ENCODE data around the gene UBE2C. TPM values are rescaled to one million over a fixed set of nuclear protein-coding genes. Genes with fewer than 3 reads are reported as not detected.
A peak's percentile ranks its signal among the peaks of the same experiment; 100 is the strongest.

UBE2C gene
- total RNA-seq, 2 experiments from 2014 or later: 185 to 188 TPM

DNA sequence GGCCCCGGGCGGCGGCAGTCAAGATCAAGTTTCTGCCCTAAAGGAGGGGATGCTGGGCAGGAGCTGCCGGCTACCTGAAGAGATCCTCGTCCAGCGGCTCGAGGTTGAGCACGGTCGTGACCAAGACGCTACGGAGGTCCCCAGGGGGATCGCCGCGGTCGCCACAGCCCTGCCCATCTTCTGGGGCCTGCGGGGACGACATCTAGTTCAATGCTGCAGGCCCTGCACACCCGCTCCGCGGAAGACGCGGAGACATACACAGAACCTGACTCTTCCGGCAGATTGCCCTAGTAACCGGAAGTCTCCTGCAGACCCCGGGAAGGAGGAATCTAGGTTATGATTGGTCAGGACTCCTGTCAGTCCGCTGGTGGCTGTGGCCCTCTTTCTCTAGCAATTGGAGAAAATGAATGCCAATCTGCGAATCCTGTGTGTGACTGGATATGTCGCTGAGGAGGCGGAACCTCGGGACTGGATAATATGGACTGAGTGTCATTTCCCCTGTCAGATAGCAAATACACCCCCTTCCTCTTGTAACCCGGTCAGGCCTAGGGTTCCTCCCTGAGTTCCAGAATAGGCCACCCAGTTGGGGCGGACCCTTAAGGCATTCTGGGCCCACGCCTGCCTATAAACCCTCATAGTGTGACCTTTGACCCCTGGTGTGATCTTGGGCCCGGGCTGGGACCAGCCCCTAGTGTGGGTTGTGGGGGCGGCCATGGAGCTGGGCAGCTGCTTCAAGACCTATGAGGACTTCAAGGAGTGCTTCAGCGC is 44.9 kb downstream of the UBE2C start, which contains the start of the genes ACOT8 and ZSWIM3:
Gene ACOT8 (minus strand): TSS at position 279 of the 768 bp plus-strand sequence. CDS start 77 bp downstream, at position 202.
Gene ZSWIM3 (plus strand): TSS at position 501 of the 768 bp plus-strand sequence. CDS start 212 bp downstream, at position 713.
- Mint-ChIP-seq H3K36me3 (peaks cover 6% of the 10 kb centered on the region), H3K27me3 (no peaks in the 10 kb centered on the region), H3K9me3 (no peaks in the 10 kb centered on the region), H3K4me1 (peaks cover 42% of the 10 kb centered on the region), H3K4me3 (peak within 1 kb of the TSS; percentile 96), H3K27ac (peak within 1 kb of the TSS; percentile 98)
- peak; percentile 91 for DNase-seq

DNA sequence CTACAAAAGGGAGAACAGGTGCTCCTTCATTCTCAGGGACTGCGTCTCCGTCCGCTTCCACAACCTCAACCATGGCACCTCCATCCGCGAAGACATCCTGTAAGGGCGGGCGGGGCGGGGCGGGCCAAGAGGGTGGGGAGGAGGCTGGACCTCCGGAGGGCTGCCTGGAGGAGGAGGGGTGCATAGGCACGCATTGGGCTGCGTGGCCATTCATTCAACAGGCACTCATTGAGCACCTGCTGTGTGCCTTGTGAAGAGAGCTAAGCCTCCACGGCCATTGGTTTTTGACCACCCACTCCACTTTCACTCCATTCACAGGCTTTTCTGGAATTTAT is 45.4 kb downstream of the UBE2C start:
- Mint-ChIP-seq H3K4me1 (peaks cover 42% of the 10 kb centered on the region), H3K27me3 (no peaks in the 10 kb centered on the region), H3K36me3 (peaks cover 6% of the 10 kb centered on the region), H3K9me3 (no peaks in the 10 kb centered on the region), H3K27ac (peak overlapping the region; percentile 98), H3K4me3 (peak overlapping the region; percentile 96)
- peak; percentile 58 for DNase-seq

DNA sequence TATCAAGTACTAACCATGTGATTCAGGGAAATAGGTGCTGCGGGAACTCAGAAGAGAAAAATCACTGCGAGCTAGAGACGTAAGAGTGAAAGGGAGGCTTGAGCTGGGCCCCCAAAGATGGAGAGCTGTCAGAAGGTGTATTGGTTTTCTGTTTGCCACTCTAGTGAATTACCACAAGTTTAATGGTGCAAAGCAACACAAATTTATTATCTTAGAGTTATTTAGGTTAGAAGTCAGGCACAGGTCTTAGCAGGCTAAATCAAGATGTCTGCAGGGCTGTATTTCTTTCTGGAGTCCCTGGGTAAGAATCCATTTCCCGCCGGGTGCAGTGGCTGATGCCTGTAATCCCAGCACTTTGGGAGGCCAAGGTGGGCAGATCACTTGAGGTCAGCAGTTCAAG is 47.5 kb downstream of the UBE2C start:
- Mint-ChIP-seq H3K9me3 (no peaks in the 10 kb centered on the region), H3K4me1 (peaks cover 31% of the 10 kb centered on the region), H3K27me3 (no peaks in the 10 kb centered on the region), H3K36me3 (peaks cover 8% of the 10 kb centered on the region), H3K4me3 (no peak overlapping the region), H3K27ac (no peak overlapping the region)
- DNase-seq: no peak

DNA sequence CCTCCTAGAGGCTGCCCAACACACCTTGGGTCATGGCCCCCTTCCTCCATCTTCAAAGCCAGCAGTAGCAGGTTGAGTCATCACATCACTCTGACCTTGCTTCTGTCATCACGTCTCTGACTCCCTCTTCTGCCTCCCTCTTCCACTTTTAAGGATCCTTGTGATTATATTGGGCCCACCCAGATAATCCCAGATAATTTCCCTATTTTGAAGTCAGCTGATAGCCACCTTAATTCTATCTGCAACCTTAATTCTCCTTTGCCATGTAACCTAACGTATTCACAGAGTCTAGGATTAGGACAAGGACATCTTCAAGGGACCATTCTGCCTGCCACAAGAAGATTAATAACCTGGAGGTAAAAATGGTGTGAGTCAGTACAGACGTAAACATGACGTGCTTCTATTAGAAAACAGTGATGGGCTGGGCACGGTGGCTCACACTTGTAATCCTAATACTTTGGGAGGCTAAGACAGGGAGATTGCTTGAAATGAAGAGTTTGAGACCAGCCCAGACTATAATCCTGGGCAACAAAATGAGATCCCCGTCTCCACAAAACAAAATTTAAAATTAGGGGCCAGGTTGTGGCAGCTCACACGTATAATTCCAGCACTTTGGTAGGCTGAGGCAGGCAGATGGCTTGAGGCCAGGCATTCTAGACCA is 48.2 kb downstream of the UBE2C start:
- peaks cover 8% of the 10 kb centered on the region for H3K36me3 Mint-ChIP-seq
- peaks cover 26% of the 10 kb centered on the region for H3K4me1 Mint-ChIP-seq
- no peak overlapping the region for H3K27ac Mint-ChIP-seq
- DNase-seq: no peak
- H3K4me3 Mint-ChIP-seq: no peak overlapping the region
- H3K27me3 Mint-ChIP-seq: no peaks in the 10 kb centered on the region
- H3K9me3 Mint-ChIP-seq: no peaks in the 10 kb centered on the region

DNA sequence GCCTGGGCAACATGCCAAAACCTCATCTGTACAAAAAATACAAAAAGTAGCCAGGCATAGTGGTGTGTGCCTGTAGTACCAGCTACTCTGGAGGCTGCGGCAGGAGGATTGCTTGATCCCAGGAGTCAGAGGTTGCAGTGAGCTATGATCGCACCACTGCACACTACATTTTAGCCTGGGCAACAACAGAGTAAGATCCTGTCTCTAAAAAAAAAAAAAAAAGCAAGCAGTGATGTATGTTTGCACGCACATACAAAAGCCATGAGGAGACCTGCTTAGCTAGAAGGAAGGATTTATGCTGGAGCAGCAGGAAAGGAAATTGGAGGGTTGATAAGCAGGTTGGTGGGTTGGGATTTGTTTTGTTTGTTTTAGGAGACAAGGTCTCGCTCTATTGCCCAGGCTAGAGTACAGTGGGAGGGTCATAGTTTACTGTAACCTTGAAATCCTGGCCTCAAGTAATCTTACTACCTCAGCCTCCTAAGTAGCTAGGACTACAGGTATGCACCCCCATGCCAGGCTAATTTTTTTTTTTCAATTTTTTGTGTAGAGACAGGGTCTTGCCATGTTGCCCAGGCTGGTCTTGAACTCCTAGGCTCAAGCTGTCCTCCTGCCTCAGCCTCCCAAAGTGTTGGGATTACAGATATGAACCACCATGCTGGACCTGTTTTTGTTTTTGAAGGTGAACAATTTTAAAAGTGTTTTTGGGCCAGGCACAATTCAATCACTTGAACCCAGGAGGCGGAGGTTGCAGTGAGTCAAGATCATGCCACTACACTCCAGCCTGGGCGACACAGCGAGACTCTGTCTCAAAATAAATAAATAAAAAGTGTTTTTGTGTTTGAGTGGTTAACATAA is 49.0 kb downstream of the UBE2C start:
- Mint-ChIP-seq H3K9me3 (no peaks in the 10 kb centered on the region), H3K4me1 (peaks cover 24% of the 10 kb centered on the region), H3K4me3 (no peak overlapping the region), H3K36me3 (peaks cover 8% of the 10 kb centered on the region), H3K27ac (no peak overlapping the region), H3K27me3 (no peaks in the 10 kb centered on the region)
- DNase-seq: no peak

DNA sequence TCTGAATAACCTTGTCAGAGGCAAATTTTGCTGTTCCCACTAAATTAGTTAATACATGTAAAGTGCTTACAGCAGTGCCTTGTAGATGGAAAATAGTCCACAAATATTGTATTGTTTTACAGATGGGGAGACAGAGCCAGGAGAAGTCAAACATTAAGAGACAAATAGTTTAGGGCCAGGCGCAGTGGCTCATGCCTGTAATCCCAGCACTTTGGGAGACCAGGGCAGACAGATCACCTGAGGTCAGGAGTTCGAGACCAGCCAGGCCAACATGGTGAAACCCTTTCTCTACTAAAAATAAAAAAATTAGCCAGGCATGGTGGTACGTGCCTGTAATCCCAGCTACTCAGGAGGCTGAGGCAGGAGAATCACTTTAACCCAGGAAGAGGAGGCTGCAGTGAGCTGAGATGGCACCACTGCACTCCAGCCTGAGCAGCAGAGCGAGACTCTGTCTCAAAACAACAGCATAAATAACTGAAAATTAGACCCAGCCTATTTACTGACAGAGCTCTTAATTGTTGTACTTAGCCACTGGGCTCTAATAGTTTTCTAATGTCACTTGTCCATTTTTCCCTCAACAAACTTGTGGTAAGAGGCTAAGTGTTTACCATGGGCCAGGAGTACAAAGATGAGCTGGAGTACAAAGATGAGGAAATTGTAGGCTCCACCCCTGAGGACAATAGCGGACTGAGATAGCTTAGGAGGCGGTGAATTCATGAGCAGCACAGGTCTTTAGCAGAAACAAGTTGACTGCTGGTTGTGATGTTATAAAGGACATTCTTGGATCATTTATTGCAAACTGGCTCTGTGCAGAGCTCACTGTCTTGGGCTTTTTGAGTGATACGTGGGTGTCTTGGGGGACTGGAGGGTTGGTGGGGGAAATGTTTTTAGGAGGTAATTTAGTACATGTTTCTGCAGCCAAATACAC is 51.4 kb downstream of the UBE2C start:
- peaks cover 8% of the 10 kb centered on the region for H3K36me3 Mint-ChIP-seq
- H3K27ac Mint-ChIP-seq: no peak overlapping the region
- H3K9me3 Mint-ChIP-seq: no peaks in the 10 kb centered on the region
- H3K4me3 Mint-ChIP-seq: no peak overlapping the region
- no peaks in the 10 kb centered on the region for H3K27me3 Mint-ChIP-seq
- no peak for DNase-seq
- peaks cover 10% of the 10 kb centered on the region for H3K4me1 Mint-ChIP-seq

DNA sequence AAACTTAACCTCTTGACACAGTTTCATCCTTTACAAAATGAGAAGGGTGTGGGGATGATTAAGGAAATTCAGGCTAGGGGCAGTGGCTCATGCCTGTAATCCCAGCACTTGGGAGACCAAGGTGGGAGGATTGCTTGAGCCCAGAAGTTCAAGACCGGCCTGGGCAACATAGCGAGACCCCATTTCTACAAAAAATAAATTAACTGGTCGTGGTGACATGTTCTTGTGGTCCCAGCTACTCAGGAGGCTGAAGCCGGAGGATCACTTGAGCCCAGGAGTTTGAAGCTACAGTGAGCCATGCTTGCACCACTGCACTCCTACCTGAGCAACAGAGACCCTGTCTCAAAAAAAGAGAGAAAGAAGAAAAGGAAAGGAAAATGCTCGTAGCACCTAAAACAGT is 54.0 kb downstream of the UBE2C start:
- Mint-ChIP-seq H3K4me1 (no peaks in the 10 kb centered on the region), H3K4me3 (no peak overlapping the region), H3K9me3 (no peaks in the 10 kb centered on the region), H3K27ac (no peak overlapping the region), H3K27me3 (no peaks in the 10 kb centered on the region), H3K36me3 (peaks cover 2% of the 10 kb centered on the region)
- DNase-seq: no peak

Other genes starting within 250 kb of the UBE2C start
- not detected for gene WFDC8, start 233.4 kb upstream of the UBE2C start, total RNA-seq
- not detected for gene WFDC10A, start 182.9 kb upstream of the UBE2C start, total RNA-seq
- not detected for gene WFDC9, start 181.4 kb upstream of the UBE2C start, total RNA-seq
- not detected for gene WFDC11, start 142.4 kb upstream of the UBE2C start, total RNA-seq
- gene WFDC13, start 110.6 kb upstream of the UBE2C start, total RNA-seq: not detected
- gene WFDC10B, start 107.6 kb upstream of the UBE2C start, total RNA-seq: not detected
- not detected for gene SPINT4, start 90.3 kb upstream of the UBE2C start, total RNA-seq
- not detected for gene WFDC3, start 20.8 kb upstream of the UBE2C start, total RNA-seq
- gene DNTTIP1, start 20.7 kb upstream of the UBE2C start, total RNA-seq: 10 to 100 TPM; 31.1 to 31.5 TPM
- not detected for gene TNNC2, start 14.7 kb downstream of the UBE2C start, total RNA-seq
- 1 to 10 TPM; 1.3 to 1.5 TPM for gene SNX21, start 21.2 kb downstream of the UBE2C start, total RNA-seq
- gene ACOT8, start 44.7 kb downstream of the UBE2C start, total RNA-seq: 10 to 100 TPM; 18.6 to 19.3 TPM
- gene ZSWIM3, start 45.0 kb downstream of the UBE2C start, total RNA-seq: 1 to 10 TPM; 3.5 to 3.8 TPM
- 10 to 100 TPM; 10.6 to 11.1 TPM for gene ZSWIM1, start 68.6 kb downstream of the UBE2C start, total RNA-seq
- gene SPATA25, start 75.0 kb downstream of the UBE2C start, total RNA-seq: 1 to 10 TPM in 1 of 2 experiments, under 1 TPM in 1; 0.90 to 1.0 TPM
- 1 to 10 TPM; 2.5 to 3.1 TPM for gene NEURL2, start 78.6 kb downstream of the UBE2C start, total RNA-seq
- gene CTSA, start 78.7 kb downstream of the UBE2C start, total RNA-seq: 10 to 100 TPM; 45.2 to 45.7 TPM
- 1 to 10 TPM; 5.9 to 6.2 TPM for gene PLTP, start 99.5 kb downstream of the UBE2C start, total RNA-seq
- gene PCIF1, start 122.0 kb downstream of the UBE2C start, total RNA-seq: 10 to 100 TPM; 28.4 to 30.2 TPM
- 10 to 100 TPM; 28.0 to 29.0 TPM for gene ZNF335, start 159.6 kb downstream of the UBE2C start, total RNA-seq
- under 1 TPM in 1 of 2 experiments, not detected in 1; 0.08 TPM for gene MMP9, start 196.3 kb downstream of the UBE2C start, total RNA-seq
- gene SLC12A5, start 216.6 kb downstream of the UBE2C start, total RNA-seq: under 1 TPM; 0.26 to 0.52 TPM